Astrocyte of the cerebellum (primary cell): ENCODE data around the gene ATP11A.

ENCODE experiments used
- DNase-seq: peaks from one replicate; pipeline ENCODE4 v3.0.0-alpha.2; 2011; ENCODE audit warnings: low read depth
- H3K4me3 ChIP-seq: 2 replicates; pipeline ENCODE4 v1.5.1; 2011; ENCODE audit warnings: mild to moderate bottlenecking, low read depth, low read length, moderate library complexity
- in situ Hi-C: cut with HindIII; loops from 2 replicates; pipeline ENCODE4 v1.10.0; 2017; ENCODE audit warnings: low sequenced_read_pairs
- TF ChIP-seq, protein P1 (sequence below): IDR thresholded peaks from 2 replicates; pipeline ENCODE4 v1.5.1; 2012; ENCODE audit warnings: low read length, low read depth, moderate library complexity, mild to moderate bottlenecking; ENCODE audit errors: missing control alignments

The ATP11A gene

DNA sequence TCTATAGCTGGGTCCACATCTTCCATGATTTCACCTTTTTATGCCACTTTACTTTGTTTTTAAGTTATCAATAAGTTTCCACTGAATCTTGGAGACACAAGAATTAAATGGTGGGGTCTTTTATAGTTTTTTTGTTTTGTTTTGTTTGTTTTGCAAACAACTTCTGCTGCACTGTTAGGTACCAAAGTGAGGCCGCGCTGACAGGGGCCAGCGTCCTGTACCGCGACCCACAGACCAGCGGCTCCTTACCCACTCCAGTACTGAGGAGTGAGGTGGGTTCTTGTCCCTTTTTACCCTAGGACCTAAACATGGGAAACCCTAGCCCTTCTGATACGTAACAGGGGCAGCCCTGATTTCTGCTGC lies 203.3 kb downstream of the ATP11A start:
- TF ChIP-seq, protein P1, sequence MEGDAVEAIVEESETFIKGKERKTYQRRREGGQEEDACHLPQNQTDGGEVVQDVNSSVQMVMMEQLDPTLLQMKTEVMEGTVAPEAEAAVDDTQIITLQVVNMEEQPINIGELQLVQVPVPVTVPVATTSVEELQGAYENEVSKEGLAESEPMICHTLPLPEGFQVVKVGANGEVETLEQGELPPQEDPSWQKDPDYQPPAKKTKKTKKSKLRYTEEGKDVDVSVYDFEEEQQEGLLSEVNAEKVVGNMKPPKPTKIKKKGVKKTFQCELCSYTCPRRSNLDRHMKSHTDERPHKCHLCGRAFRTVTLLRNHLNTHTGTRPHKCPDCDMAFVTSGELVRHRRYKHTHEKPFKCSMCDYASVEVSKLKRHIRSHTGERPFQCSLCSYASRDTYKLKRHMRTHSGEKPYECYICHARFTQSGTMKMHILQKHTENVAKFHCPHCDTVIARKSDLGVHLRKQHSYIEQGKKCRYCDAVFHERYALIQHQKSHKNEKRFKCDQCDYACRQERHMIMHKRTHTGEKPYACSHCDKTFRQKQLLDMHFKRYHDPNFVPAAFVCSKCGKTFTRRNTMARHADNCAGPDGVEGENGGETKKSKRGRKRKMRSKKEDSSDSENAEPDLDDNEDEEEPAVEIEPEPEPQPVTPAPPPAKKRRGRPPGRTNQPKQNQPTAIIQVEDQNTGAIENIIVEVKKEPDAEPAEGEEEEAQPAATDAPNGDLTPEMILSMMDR = no peak
- DNase-seq = no peak
- H3K4me3 ChIP-seq = no peak overlapping the region
- in situ Hi-C loops = no loop called here

DNA sequence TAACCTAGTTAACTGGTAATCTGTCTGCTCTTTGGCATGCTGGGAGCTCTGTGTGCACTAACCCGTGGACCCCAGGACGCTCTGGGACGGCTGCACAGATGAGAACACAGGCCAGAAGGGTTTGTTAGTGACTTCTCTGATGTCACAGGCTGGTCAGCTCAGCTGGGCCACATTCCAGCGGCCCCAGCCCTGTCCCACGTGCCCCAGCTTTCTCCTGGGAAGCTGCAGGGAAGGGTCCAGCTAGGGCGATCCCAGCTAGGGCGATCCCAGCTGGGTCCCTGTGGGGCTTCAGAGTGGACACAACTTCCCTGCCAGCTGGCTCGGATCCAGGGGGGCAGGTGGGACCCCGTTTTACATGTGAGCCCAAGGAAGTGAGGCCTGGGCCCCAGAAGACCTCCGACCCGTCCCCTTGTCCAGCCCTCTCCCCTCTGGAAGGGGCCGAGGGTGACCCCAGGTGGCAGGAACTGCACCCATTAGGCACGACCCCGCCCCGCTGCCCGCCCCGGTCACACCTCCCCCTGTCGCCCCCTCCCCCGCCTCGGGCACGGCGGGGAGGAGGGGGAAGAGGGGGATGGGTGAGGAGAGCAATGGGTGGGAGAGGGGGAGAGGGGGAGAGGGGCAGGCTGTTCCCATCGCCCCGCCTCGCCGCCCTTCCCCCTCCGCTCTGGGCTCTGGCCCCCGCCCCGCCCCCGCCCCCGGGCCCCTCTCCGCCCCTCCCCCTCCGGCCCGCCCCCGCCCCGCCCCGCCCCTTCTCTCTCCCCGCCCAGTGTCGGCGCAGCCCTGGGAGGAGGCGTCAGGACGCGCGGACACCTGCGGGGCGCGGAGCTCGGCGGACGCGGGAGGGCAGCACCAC lies 204.0 kb downstream of the ATP11A start:
- TF ChIP-seq, protein P1 = no peak
- H3K4me3 ChIP-seq = peak overlapping the region; percentile 16
- no peak for DNase-seq
- in situ Hi-C loops = no loop called here

DNA sequence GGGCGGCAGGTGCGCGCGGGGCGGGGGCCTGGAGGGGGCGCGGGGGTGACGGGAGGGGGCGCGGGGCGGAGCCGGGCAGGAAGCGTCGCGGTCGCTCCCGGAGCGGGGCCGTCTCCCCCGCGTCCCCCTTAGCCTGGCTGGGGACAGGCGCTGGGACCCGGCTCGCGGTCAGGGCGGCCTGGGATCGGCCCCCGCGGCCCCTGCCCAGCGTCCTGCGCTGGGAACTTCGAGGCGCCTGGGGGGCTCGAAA lies 204.5 kb downstream of the ATP11A start:
- no peak for DNase-seq
- TF ChIP-seq, protein P1 = no peak
- peak overlapping the region; percentile 34 for H3K4me3 ChIP-seq
- in situ Hi-C loops = no loop called here

DNA sequence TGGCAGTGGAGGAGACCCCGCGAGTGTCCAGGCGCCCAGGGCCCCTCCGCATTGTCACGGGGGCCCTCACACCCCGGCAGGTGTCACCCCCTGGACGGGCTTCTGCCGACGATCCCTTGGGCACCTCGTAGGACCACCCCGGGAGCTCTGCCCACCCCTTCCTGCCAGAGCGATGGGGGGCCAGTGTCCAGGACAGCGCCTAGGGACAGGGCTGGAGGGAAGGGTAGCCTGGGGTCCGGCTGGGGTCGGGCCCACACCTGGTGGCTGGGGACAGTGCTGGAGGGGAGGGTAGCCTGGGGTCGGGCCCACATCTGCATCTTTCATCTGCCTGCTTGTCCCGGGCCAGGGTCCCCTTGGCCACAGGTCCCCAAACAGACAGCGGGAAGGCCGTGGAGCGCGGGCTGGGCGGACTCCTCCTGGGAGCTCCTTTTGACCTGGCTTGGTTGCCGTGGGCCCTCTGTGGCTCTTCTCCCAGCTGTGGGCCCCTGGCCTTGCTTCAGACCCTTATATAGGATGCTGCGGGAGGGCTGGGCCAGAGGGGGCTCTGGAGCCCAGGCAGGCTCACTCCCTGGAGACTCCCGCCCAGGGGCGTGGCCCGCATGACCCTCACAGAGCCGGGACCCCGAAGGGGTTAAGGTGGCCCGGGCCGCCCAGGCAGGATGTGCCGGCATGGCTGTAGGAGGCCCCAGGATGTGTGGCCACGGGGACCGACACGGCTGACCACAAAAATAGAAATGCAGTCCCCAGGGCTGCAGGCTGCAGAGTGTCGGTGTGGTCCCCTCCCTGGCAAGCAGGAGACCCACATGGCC lies 205.0 kb downstream of the ATP11A start:
- TF ChIP-seq, protein P1 = no peak
- no peak for DNase-seq
- in situ Hi-C loops = no loop called here
- peak overlapping the region; percentile 34 for H3K4me3 ChIP-seq

DNA sequence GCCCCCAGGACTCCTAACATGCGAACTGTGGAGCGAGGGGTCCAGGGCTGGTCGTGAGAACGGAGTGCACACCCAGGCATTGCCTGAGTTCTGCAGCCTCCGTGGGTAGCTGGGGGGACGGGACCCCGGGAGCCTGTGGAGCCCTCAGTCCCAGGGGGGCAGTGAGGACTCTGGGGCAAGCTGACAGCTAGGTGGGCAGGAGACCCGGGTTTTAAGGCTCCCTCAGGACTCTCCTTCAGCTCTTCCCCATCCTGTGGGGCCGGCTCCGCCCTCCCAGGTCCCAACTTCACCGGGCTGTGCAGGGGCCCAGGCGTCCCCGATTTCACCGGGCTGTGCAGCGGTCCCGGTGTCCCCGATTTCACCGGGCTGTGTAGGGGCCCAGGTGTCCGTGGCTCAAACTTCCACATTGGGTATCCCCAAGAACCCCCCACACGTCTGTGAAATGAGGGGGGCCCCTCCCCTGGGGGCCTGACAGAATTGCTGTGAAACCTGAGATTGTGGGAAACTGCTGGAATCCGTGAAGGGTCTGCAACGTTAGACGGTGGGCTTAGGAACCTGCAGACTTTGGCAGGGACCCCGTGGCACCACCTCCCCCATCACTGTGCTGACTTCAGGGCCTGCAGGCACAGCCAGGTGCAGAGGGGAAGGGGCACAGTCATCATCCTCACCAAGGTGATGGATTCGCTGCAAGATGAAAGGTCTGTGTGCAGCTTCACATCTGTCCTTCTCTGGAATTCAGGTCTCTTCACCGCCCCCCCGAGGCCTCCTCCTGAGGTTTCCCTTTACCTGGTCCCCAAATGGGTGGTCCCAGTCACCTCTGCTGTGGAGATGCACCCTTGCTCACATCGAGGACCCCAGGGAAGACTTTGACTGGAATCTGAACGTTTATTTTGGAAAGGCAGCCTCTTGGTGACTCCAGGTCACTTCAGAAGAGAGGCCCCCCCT lies 206.0 kb downstream of the ATP11A start:
- in situ Hi-C loops = no loop called here
- no peak for DNase-seq
- TF ChIP-seq, protein P1 = no peak
- H3K4me3 ChIP-seq = no peak overlapping the region
